Endometrial microvascular endothelial cells (primary cell): ENCODE data around the gene NTRK3. TPM values are rescaled to one million over a fixed set of nuclear protein-coding genes. Genes with fewer than 3 reads are reported as not detected.

Experiments
- in situ Hi-C: cut with HindIII; loops from 2 replicates; pipeline ENCODE4 v1.10.0; 2017; ENCODE audit warnings: low sequenced_read_pairs, low pct_unique_long_range_greater_than_20kb; ENCODE audit errors: inconsistent ontology term
- total RNA-seq: library from RNA; depleted of rRNA; stranded (reverse); fragments of >200 nt; gene quantifications from one replicate; pipeline ENCODE4 v1.2.3, GENCODE V29; 2015; ENCODE audit errors: inconsistent ontology term

The NTRK3 gene
- total RNA-seq, 1 donor from 2014 or later, result not detected

- in situ Hi-C loops, result no loop called here
These were observed 274.6 kb downstream of the NTRK3 start for GRCh38 chr15:87981969-87982368.

DNA sequence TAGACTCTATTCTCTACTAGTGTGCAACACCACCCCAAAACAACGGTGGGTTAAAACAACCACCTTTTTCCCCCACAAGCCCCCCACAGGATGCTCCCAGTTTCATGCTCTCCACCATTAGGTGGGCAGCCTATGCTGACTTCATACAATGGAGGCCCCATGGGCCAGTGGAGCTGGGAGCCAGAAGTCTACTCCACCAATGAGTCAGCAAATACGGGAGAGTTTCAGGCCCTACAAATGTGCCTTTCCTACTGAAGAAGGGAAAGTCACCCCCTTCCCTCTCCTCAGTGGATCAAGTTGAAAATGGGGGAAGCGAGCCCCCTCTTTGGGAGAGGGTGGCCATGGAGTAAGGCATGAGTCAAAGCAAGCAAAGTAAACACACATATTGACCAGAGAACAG lies 278.6 kb downstream of the NTRK3 start:
- in situ Hi-C loops, result no loop called here

GRCh38 chr15:87976552-87976951 lies 280.0 kb downstream of the NTRK3 start:
- in situ Hi-C loops, result no loop called here

GRCh38 chr15:87973501-87974215 lies 282.9 kb downstream of the NTRK3 start:
- in situ Hi-C loops, result no loop called here

DNA sequence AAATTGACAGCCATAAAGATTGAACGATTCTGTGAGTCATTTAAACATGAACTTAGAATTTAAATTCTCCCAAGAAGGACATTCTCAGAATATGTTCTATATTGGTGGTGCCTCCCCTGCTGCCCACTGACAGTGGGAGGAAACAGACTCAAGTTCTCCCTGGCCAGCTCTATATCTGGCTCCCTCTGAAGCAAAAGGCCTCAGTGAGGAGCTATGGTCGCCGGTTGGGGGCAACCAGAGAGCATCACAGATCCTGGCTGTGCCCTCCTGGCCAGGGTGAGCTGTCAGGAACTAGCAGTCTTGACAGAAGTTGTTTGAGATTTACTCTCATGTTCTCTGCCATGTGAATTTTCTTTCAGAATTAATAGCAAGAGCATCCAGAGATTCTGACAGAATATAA lies 285.5 kb downstream of the NTRK3 start:
- in situ Hi-C loops, result no loop called here

DNA sequence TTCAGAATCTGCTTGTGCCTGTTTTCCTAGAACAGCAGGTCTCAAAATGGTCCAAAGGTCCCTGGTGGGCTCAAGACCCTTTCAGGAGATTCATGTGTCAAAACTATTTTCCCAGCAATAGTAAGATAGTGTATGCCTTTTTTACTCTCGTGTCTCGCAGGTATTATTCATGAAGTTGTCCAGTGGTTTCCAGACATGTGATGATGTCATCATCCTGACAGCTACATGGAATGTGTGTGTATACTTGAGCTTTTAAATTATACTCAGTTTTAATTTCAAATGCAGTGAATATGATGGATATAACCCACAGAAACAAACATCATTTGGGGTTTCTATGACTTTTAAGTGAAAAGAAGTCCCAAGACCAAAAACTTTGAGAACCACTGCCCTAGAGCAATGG lies 288.6 kb downstream of the NTRK3 start:
- in situ Hi-C loops, result no loop called here

GRCh38 chr15:87965304-87965703 lies 291.2 kb downstream of the NTRK3 start:
- in situ Hi-C loops, result no loop called here

DNA sequence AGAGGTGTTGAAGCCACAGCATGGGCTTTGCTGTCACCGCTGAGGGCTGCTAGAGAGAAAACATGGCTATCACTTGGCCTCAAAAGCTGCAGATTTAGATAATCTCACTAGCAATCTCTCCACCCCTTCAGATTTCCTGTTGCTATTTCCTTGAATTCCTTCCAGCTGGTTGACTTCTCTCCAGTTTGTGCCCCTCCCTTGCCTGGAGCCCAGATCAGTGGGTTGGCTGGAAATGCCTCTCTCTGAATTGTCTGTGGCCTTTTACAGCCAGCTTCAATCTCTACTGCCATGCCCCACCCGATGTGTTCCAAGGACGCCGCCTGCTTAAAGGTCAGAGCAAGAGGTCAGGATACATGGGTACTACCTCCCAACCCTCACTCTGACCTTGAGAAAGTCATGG lies 294.1 kb downstream of the NTRK3 start:
- in situ Hi-C loops, result no loop called here

DNA sequence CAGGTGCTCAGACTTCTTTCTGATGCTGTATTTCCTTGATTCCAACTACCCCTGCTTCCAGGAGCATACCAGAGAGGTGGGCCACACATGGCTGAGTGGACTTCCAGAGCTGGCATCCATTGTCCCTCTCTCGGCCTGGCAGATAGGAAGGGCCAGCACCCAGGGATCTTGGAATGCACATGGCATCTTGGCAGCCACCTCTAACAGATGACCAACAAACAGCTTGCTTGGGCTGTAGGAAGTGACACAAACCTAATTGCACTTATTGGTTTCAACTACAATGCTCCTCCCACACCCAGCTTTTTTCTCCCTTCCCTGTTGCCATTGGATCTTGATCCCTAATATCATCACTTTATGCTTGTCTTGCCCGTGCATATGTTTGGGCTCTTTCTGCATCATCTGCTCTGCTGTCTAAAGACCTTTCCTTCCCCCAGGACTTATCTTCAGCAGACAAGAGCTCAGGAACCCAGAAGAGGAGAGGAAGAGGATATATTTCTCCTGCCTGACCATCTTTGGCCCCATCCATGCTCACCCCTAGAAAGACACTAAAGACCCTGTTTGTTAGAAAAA lies 294.6 kb downstream of the NTRK3 start:
- in situ Hi-C loops, result no loop called here

DNA sequence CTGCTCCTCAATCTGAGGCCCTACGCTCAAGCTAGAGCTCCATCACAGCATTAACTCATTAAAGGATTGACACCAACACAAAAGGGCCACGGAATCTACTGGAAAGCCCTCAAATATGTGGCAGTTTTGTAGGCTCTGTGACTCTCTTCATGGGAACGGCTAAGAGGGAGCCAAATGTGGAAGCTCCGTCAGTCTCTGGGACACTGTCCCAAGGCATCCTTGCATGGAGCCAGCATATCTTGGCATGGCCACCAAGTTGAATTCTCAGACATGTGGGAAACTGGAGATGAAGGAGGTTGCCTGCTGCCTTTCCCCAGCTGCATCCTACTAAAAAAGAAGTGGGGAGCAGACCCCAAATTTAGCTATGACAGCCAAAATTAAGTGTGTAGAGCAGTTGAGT lies 296.9 kb downstream of the NTRK3 start:
- in situ Hi-C loops, result no loop called here

- in situ Hi-C loops, result no loop called here
These were observed 297.5 kb downstream of the NTRK3 start for GRCh38 chr15:87959080-87959479.

DNA sequence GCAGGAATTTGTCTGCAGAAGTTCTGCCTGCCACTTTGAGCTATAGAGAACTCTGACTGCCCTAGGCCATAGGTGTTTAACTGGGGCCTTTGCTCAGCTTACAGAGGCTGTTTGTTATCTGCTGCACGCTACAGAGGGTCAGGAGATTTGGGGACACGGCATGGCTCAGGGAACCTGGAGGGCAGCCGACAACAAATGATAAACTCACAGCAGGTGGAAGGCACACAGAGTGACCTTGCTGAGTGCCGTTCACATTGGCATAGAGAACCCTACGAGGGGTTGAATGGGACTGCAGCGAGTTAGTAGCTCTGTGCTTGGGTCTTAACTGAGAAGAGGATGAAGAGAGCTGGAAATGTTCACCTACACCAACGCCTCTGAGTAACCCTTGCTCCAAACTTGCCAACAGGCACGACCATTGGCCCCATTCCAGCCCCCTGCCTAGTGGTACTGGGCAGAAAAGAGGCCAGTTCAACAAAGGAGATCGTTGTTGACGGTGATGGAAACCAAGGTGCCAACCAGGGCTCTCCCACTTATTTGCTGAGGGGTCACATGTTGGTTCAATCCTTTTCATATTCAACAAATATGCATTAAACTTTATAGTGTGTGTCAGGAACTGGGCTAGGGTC lies 301.1 kb downstream of the NTRK3 start:
- in situ Hi-C loops, result no loop called here

GRCh38 chr15:87954793-87955192 lies 301.7 kb downstream of the NTRK3 start:
- in situ Hi-C loops, result no loop called here

- in situ Hi-C loops, result no loop called here
These were observed 303.7 kb downstream of the NTRK3 start for GRCh38 chr15:87952736-87953287.

- in situ Hi-C loops, result no loop called here
These were observed 306.8 kb downstream of the NTRK3 start for GRCh38 chr15:87949575-87950223.

- in situ Hi-C loops, result no loop called here
These were observed 307.4 kb downstream of the NTRK3 start for GRCh38 chr15:87949151-87949574.

DNA sequence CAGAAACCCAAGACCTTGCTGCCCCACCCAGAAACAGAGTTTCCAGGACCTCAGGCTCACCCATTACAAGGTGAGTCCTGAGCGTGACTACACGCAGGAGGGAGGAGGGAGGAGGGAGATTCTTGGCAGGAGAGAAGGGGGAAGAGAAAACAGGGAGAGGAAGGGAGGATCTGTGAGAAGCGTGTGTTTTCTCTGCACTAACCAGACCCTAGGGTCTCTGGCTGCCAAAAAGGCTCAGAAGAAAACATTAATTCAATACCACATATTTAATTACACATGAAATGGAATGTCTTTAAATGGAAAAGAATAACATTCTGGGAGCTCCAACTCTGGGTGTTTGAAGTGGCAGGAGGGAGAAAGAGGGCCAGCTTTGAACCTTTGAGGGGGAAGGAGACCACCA lies 309.0 kb downstream of the NTRK3 start:
- in situ Hi-C loops, result no loop called here

- in situ Hi-C loops, result no loop called here
These were observed 311.3 kb downstream of the NTRK3 start for GRCh38 chr15:87945246-87945645.

- in situ Hi-C loops, result no loop called here
These were observed 311.8 kb downstream of the NTRK3 start for GRCh38 chr15:87944691-87945090.

DNA sequence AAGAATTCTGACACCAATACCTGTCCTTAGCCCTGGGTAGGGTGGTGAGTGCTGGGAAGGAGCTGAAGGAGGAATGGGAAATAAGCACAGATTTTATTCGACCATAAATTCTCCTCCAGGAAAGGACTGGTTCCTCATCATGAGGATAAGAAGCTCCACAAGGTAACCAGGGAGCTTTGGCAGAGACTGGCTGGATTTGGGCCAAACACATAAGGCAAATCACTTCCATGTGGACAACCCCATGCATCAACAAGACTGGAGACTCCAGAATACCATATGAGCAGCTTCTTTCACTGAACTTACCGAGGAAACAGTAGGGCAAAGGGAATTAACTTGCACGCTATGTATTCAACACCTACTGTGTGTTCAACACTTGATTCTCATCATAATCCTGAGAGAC lies 312.5 kb downstream of the NTRK3 start:
- in situ Hi-C loops, result no loop called here
